ENCODE measurements around the gene PRC1.

Gene PRC1

DNA sequence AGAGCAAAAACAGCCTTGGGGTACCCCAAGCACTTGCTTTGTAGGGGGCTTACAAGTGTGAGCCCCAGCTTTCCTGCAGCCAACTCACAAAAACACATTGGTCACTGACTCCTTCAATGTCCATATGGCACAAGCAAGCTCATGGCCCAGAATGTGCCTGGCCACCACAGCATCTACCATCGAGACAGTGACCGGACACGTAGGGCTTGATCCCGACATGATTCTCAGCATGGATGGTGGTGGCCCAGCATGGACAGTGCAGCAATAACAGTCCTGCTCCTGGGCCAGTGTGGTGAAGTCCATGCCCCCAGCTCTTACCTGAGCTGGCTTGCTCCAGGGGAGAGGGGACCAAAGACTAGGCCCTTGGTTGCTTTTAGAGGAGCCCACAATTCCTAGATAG lies 53.3 kb downstream of the PRC1 start:
- Histone ChIP-seq H3K36me3 (replicated peaks; ENCODE audit: insufficient read depth, low read length) (no peaks in the 10 kb centered on the region; the same call in none of the 2 replicates), H3K4me1 (ENCODE audit: low read length) (peaks cover 8% of the 10 kb centered on the region), H3K4me2 (ENCODE audit: low read depth, low read length) (no peak overlapping the region), H3K27me3 (replicated peaks; ENCODE audit: insufficient read depth, low read length) (no peaks in the 10 kb centered on the region), H3K9ac (ENCODE audit: low read length) (no peak overlapping the region), H4K20me1 (ENCODE audit: insufficient read depth, low read length) (no peaks in the 10 kb centered on the region), H3K27ac (ENCODE audit: low read length) (no peak overlapping the region), H3K4me3 (ENCODE audit: low read length) (no peak overlapping the region), H3K9me2 (replicated peaks; ENCODE audit: insufficient read depth, low read length) (no peaks in the 10 kb centered on the region), H2AFZ (ENCODE audit: low read length) (no peak overlapping the region), H3K79me2 (ENCODE audit: low read length) (peaks cover 15% of the 10 kb centered on the region), H3F3A (ENCODE audit: insufficient read depth, low read length) (no peaks in the 10 kb centered on the region), H3K9me3 (replicated peaks; ENCODE audit: insufficient read depth, low read length) (no peaks in the 10 kb centered on the region)
- DNase-seq = no peak
- TF ChIP-seq, protein P1, sequence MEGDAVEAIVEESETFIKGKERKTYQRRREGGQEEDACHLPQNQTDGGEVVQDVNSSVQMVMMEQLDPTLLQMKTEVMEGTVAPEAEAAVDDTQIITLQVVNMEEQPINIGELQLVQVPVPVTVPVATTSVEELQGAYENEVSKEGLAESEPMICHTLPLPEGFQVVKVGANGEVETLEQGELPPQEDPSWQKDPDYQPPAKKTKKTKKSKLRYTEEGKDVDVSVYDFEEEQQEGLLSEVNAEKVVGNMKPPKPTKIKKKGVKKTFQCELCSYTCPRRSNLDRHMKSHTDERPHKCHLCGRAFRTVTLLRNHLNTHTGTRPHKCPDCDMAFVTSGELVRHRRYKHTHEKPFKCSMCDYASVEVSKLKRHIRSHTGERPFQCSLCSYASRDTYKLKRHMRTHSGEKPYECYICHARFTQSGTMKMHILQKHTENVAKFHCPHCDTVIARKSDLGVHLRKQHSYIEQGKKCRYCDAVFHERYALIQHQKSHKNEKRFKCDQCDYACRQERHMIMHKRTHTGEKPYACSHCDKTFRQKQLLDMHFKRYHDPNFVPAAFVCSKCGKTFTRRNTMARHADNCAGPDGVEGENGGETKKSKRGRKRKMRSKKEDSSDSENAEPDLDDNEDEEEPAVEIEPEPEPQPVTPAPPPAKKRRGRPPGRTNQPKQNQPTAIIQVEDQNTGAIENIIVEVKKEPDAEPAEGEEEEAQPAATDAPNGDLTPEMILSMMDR (IDR thresholded peaks at IDR 0.05; ENCODE audit: low read length) = no peak
- TF ChIP-seq EZH2phosphoT487 (IDR thresholded peaks at IDR 0.05; ENCODE audit: low read length) (no peak), EZH2 (optimal IDR thresholded peaks at IDR 0.05; ENCODE audit: low read depth, low read length) (no peak)

DNA sequence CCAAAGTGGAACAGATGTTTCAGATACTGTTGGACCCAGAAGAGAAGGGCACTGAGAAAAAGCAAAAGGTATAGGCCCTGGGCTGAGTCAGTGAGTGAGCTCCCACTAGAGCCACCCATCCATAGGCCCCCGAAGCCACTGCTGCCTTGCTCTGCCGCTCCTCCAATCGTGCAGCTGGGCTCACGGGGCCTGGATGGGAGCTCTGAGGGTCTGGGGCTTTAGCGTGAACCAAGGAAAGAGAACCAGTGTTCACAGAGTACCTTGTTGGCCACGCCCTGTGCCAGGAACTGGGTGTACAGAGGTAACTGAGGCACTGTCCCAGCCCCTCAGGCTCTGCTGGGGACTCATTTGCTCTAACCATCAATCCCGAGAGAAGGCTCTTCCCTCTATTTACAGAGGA lies 54.6 kb downstream of the PRC1 start:
- Histone ChIP-seq H3K9ac (ENCODE audit: low read length) (no peak overlapping the region), H3K9me2 (replicated peaks; ENCODE audit: insufficient read depth, low read length) (no peaks in the 10 kb centered on the region), H3K4me1 (ENCODE audit: low read length) (peaks cover 9% of the 10 kb centered on the region), H4K20me1 (ENCODE audit: insufficient read depth, low read length) (no peaks in the 10 kb centered on the region), H3K36me3 (replicated peaks; ENCODE audit: insufficient read depth, low read length) (no peaks in the 10 kb centered on the region; the same call in none of the 2 replicates), H3F3A (ENCODE audit: insufficient read depth, low read length) (peaks cover 5% of the 10 kb centered on the region), H3K9me3 (replicated peaks; ENCODE audit: insufficient read depth, low read length) (no peaks in the 10 kb centered on the region), H3K79me2 (ENCODE audit: low read length) (peaks cover 23% of the 10 kb centered on the region), H3K4me2 (ENCODE audit: low read depth, low read length) (no peak overlapping the region), H2AFZ (ENCODE audit: low read length) (no peak overlapping the region), H3K27ac (ENCODE audit: low read length) (no peak overlapping the region), H3K27me3 (replicated peaks; ENCODE audit: insufficient read depth, low read length) (no peaks in the 10 kb centered on the region), H3K4me3 (ENCODE audit: low read length) (no peak overlapping the region)
- TF ChIP-seq EZH2 (optimal IDR thresholded peaks at IDR 0.05; ENCODE audit: low read depth, low read length) (no peak), EZH2phosphoT487 (IDR thresholded peaks at IDR 0.05; ENCODE audit: low read length) (no peak)
- TF ChIP-seq, protein P1 (IDR thresholded peaks at IDR 0.05; ENCODE audit: low read length) = no peak
- DNase-seq = no peak

DNA sequence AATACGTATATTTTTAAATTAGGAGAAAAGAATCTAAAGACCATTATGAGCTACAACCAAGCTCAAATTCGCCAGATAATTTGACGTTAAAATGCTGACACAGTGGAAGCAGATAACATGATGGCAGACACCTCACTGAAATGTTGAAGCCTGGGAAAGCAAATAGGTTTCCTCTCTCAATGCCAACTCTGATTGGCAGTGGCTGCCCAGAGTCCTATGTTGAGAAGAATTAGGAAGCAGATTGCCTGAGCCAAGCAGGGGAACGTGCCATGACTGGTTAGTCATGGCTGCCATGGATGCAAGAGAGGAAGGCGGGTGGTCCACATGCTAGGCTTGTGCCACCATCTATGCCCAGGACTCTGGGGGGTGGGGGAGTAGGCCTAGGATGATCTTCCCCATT lies 56.1 kb downstream of the PRC1 start:
- H3K36me3 ChIP-seq (replicated peaks; ENCODE audit: insufficient read depth, low read length) = no peaks in the 10 kb centered on the region; the same call in 1 of the 2 replicates
- H3K27me3 ChIP-seq (replicated peaks; ENCODE audit: insufficient read depth, low read length) = no peaks in the 10 kb centered on the region
- H3K79me2 ChIP-seq (ENCODE audit: low read length) = peaks cover 23% of the 10 kb centered on the region
- peaks cover 15% of the 10 kb centered on the region for H3K4me1 ChIP-seq (ENCODE audit: low read length)
- H3K9me3 ChIP-seq (replicated peaks; ENCODE audit: insufficient read depth, low read length) = no peaks in the 10 kb centered on the region
- peaks cover 9% of the 10 kb centered on the region for H3F3A ChIP-seq (ENCODE audit: insufficient read depth, low read length)
- no peaks in the 10 kb centered on the region for H3K9me2 ChIP-seq (replicated peaks; ENCODE audit: insufficient read depth, low read length)
- no peaks in the 10 kb centered on the region for H4K20me1 ChIP-seq (ENCODE audit: insufficient read depth, low read length)
- DNase-seq = no peak
- H3K9ac ChIP-seq (ENCODE audit: low read length) = no peak overlapping the region
- no peak overlapping the region for H3K4me2 ChIP-seq (ENCODE audit: low read depth, low read length)
- H3K27ac ChIP-seq (ENCODE audit: low read length) = no peak overlapping the region
- no peak overlapping the region for H3K4me3 ChIP-seq (ENCODE audit: low read length)
- no peak overlapping the region for H2AFZ ChIP-seq (ENCODE audit: low read length)
- TF ChIP-seq EZH2phosphoT487 (IDR thresholded peaks at IDR 0.05; ENCODE audit: low read length) = no peak
- TF ChIP-seq EZH2 (optimal IDR thresholded peaks at IDR 0.05; ENCODE audit: low read depth, low read length) = no peak
- TF ChIP-seq, protein P1 (IDR thresholded peaks at IDR 0.05; ENCODE audit: low read length) = no peak
